Measurements from ENCODE around the gene SEC61B.

DNA sequence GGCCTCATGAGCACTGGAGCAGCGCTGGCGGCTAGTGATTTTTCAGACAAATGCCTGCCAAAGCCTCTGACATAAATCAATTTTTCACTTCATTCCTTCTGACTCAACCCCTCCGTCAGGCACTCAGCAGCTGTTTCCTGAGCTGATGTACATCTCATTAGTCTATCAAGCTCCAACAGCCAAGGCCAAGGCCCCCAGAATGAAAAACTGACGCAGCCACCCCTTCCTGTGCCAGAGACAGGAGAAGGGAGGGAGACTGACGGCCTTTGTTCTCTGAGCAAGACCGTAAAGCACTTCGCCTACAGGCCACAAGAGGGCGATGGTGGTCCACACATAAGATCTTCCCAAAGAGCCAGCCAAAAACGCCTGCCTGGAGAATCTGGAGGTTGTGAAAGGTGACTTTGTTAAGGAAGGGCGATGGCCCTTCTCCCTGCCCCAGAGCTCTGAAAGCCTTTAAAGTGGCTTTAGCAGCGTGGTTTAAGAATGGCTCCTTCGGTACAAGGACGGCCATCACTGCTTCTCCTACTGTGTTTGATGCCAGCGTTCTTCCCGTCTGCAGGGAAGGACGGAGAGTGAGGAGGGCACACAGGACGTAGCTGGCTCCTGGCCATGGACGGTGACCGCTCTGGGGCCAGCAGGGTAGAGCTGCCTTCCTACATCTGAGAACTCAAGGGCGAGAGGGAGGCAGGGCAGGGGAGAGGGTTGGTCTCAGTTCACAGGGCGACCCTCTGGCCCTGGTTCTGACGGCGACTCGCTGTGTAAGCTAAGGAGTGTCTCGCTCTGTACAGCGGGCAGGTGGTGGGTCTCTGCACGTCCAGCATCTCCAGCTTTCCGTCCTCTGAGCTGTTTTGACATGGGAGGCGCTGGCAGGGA, 37.4 kb upstream of the SEC61B start:
- TF ChIP-seq, protein P1, sequence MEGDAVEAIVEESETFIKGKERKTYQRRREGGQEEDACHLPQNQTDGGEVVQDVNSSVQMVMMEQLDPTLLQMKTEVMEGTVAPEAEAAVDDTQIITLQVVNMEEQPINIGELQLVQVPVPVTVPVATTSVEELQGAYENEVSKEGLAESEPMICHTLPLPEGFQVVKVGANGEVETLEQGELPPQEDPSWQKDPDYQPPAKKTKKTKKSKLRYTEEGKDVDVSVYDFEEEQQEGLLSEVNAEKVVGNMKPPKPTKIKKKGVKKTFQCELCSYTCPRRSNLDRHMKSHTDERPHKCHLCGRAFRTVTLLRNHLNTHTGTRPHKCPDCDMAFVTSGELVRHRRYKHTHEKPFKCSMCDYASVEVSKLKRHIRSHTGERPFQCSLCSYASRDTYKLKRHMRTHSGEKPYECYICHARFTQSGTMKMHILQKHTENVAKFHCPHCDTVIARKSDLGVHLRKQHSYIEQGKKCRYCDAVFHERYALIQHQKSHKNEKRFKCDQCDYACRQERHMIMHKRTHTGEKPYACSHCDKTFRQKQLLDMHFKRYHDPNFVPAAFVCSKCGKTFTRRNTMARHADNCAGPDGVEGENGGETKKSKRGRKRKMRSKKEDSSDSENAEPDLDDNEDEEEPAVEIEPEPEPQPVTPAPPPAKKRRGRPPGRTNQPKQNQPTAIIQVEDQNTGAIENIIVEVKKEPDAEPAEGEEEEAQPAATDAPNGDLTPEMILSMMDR (IDR thresholded peaks at IDR 0.05): peak; percentile 88
- TF ChIP-seq MAX (CRISPR knock-in tag; IDR thresholded peaks at IDR 0.05): no peak
- no peak for TF ChIP-seq SOX15 (CRISPR knock-in tag; IDR thresholded peaks at IDR 0.05)
- no peak for TF ChIP-seq ZNF232 (CRISPR knock-in tag; IDR thresholded peaks at IDR 0.05)
- TF ChIP-seq ZBTB43 (CRISPR knock-in tag; IDR thresholded peaks at IDR 0.05): no peak
- no peak for TF ChIP-seq FOXK1 (CRISPR knock-in tag; IDR thresholded peaks at IDR 0.05)
- no peak for TF ChIP-seq SP1 (CRISPR knock-in tag; conservative IDR thresholded peaks at IDR 0.05)

Data from WTC11 (cell line).